ENCODE results near the gene KANK4.

DNA sequence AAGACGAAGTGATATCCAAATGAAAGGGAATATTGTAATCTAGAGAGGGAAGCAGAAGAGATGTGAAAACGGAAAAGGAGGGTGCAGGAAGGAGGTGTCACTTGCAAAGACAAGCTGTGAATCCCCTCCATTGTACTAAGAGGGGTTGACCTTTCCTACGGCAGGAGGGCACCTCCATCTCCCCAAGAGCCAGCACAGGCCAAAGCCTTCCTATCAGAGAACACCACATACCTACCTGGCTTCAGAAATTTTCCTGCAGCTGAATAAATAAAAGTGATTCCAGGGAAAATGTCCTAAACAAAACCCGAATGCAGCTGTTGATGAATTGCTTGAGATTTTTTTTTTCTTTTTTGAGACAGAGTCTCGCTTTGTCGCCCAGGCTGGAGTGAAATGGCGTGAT lies 14.3 kb downstream of the KANK4 start:
- TF ChIP-seq, protein P1, sequence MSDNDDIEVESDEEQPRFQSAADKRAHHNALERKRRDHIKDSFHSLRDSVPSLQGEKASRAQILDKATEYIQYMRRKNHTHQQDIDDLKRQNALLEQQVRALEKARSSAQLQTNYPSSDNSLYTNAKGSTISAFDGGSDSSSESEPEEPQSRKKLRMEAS (IDR thresholded peaks at IDR 0.05): no peak
- TF ChIP-seq YY1 (IDR thresholded peaks at IDR 0.05; ENCODE audit: low read depth): no peak
